Body of pancreas (tissue), 4 donors: ENCODE results near the gene POLR3E.

ENCODE experiments used
- POLR2A ChIP-seq, 3 donors: fragments of 450-650 bp; IDR thresholded peaks; one replicate each; pipeline ENCODE4 v1.6.1; 2016; ENCODE audit warnings: antibody characterized with exemption in 3 of 3, mild to moderate bottlenecking in 2 of 3
- TF ChIP-seq, protein P1 (sequence below), 7 experiments: fragments of 450-650 bp in 4 of 7; fragments of 200-600 bp in 3 of 7; sonication (generic) in 3 of 7; IDR thresholded peaks; one replicate each; pipeline ENCODE4 v1.5.1; 2016 to 2019; ENCODE audit warnings: antibody characterized with exemption in 7 of 7

DNA sequence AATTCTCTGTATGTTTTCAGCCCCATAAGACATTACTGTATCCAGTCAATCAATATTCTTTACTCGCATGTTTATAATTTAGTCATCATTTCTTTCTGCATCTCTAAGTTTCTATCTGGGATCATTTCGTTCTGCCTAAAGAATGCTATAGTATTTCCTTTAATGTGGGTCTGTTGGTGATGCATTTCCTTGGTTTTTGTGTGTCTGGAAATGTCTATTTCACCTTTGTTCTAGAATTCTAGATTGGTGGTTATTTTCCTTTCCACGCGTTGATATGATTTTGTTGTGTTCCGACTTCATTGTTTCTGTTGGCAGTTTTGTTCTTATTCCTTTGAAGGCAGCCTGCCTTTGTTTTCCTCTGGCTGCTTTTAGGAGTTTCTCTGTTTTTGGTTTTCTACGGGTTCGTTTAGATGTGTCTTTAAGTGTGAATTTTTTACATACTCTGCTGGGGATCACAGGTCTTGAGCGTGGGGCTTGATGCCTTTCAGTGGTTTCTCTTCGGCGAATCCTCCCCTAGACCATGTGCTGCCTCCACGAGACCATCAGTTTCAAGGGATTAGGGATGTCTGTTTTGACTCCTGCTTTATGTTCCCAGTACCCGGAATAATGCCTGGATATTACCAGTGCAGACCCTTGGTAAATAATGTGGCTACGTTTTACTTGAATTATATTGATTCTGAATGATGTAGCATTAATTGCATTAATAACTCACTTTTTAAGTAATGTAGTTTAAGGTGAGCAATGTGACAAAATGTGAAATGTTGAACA is 23.5 kb downstream of the POLR3E start:
- TF ChIP-seq, protein P1, sequence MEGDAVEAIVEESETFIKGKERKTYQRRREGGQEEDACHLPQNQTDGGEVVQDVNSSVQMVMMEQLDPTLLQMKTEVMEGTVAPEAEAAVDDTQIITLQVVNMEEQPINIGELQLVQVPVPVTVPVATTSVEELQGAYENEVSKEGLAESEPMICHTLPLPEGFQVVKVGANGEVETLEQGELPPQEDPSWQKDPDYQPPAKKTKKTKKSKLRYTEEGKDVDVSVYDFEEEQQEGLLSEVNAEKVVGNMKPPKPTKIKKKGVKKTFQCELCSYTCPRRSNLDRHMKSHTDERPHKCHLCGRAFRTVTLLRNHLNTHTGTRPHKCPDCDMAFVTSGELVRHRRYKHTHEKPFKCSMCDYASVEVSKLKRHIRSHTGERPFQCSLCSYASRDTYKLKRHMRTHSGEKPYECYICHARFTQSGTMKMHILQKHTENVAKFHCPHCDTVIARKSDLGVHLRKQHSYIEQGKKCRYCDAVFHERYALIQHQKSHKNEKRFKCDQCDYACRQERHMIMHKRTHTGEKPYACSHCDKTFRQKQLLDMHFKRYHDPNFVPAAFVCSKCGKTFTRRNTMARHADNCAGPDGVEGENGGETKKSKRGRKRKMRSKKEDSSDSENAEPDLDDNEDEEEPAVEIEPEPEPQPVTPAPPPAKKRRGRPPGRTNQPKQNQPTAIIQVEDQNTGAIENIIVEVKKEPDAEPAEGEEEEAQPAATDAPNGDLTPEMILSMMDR (IDR thresholded peaks at IDR 0.05) = no peak
- no peak for TF ChIP-seq POLR2A (IDR thresholded peaks at IDR 0.05)
